GM10248 (cell line): ENCODE measurements around the gene ABL2.
A peak's percentile ranks its signal among the peaks of the same experiment; 100 is the strongest.
"Not testable (repeated sequence)": the region's sequence is repeated elsewhere in the genome, so short reads cannot be mapped to it uniquely, and the experiment has no call there.

Experiments used
- CTCF ChIA-PET: fragments of 300-600 bp; sonication (Branson Sonifier 250); formaldehyde crosslinking; extraction: SDS; loops from one replicate; lab custom pipeline; 2021; ENCODE audit warnings: antibody characterized with exemption; lab: Yijun Ruan, JAX
- POLR2A ChIA-PET: fragments of 350-650 bp; sonication (Branson Sonifier 250); formaldehyde crosslinking; extraction: SDS; loops from one replicate; lab custom pipeline; 2020; ENCODE audit warnings: antibody characterized with exemption; lab: Yijun Ruan, JAX
- DNase-seq: peaks from one replicate; pipeline ENCODE4 v3.0.0; 2012; ENCODE audit errors: extremely low spot score
- CTCF ChIP-seq: IDR thresholded peaks from 2 replicates; pipeline ENCODE4 v1.5.1; 2012; ENCODE audit warnings: mild to moderate bottlenecking, low read depth; ENCODE audit errors: extremely low read depth, missing control alignments, control extremely low read depth

Gene ABL2

DNA sequence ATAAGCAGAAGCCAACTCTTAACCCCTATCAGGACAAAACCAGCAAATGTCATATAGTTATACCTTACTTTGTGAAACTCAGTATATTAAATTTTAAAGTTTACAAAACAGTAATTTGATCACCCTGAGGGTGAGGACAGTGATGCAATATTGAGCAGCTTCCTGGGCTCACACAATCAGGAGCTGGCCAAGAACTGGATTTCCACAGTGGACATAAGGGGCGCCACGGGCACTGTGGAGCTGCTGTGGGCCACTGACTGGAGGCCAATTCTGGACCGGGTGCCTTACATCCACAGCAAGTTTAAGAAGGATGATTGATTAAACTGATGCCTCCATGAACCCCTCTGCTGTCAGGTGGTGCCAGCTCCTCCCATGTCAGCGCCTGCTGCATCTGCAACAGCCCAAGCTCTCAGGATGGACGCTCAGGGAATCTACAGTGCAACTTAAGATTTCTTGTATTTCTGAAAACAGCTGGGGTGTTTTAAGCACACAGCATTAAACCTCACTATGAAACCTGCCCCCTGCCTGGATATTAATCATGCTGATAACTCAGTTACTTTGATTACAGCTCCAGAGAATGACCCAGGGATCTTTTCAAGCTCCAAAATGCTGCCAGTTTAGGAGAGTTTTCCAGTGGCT, 91.7 kb downstream of the ABL2 start:
- TF ChIP-seq CTCF, result no peak
- CTCF ChIA-PET, result interaction anchor here (0.6 to 1.4 kb wide), 4 partner anchors 12 to 81 kb away, joined by 3 to 4 read pairs (median 4); no protein-coding TSS in a partner anchor
- no peak for DNase-seq
- POLR2A ChIA-PET, result no interaction called here

- CTCF ChIA-PET, POLR2A ChIA-PET, DNase-seq: not testable (repeated sequence)
Observed at GRCh38 chr1:179135707-179136106, 93.8 kb downstream of the ABL2 start.

DNA sequence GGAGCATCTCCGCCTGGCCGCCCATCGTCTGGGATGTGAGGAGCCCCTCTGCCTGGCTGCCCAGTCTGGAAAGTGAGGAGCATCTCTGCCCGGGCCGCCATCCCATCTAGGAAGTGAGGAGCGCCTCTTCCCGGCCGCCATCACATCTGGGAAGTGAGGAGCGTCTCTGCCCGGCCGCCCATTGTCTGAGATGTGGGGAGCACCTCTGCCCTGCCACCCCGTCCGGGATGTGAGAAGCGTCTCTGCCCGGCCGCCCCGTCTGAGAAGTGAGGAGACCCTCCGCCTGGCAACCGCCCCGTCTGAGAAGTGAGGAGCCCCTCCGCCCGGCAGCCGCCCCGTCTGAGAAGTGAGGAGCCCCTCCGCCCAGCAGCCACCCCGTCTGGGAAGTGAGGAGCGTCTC, 94.3 kb downstream of the ABL2 start:
- POLR2A ChIA-PET, DNase-seq, CTCF ChIA-PET: not testable (repeated sequence)

DNA sequence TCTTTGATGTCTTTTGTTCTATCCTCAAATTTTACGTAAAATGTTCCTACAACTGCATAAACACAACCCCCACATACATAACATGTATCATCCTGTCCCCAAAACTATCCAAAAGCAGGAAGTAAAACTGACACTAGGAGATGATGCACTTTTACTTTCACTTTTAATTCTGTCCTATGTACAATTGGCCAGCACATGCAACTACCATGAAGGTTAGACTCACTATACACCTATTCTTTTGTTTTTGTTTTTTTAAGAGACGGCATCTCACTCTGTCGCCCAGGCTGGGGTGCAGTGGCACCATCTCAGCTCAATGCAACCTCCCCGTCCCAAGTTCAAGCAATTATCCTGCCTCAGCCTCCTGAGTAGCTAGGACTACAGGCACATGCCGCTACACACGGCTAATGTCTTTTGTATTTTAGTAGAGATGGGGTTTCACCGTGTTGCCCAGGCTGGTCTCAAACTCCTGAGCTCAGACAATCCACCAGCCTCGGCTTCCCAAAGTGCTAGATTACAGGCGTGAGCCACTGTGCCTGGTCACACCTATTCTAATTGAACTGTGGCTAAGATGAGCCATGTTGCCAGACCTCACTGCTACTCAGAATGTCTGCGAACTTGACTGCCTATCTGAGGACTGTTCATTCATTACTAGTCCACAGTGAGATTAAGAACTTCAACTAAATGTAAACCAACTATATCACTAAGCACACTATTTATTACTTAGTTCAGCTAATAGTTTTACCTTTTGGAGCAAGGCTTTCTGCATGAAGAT, 99.6 kb downstream of the ABL2 start:
- ChIA-PET CTCF (interaction anchor here (1.1 to 3.9 kb wide), 2 partner anchors 9 to 80 kb away, joined by 3 to 21 read pairs; no protein-coding TSS in a partner anchor), POLR2A (no interaction called here)
- peak; percentile 75 for DNase-seq

DNA sequence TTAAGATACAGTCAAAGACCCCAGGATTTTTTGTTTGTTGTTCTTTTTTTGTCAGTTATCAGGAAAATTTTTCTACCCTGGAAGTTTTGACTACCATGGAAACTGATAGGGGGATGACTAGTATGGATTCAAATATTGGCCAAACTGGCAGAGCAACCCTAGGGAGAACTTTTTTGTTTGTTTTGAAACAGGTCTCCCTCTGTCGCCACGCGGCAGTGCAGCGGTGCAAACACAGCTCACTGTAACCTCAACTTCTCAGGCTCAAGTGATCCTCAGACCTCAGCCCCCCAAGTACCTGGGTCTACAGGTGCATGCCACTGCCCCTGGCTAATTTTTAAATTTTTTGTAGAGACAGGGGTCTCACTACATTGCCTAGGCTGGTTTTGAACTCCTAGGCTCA, 101.0 kb downstream of the ABL2 start:
- CTCF ChIA-PET, result interaction anchor here (3.9 kb wide), 1 partner anchor 7 kb away, joined by 21 read pairs; no protein-coding TSS in a partner anchor
- DNase-seq, result no peak
- POLR2A ChIA-PET, result no interaction called here
- no peak for TF ChIP-seq CTCF

More for the DNA sequence above, 99.6 kb downstream of the ABL2 start:
- no peak for TF ChIP-seq CTCF

GRCh38 chr1:179127163-179127895, 102.1 kb downstream of the ABL2 start:
- DNase-seq, result no peak
- CTCF ChIA-PET, result no interaction called here
- POLR2A ChIA-PET, result no interaction called here
- TF ChIP-seq CTCF, result no peak

GRCh38 chr1:179126338-179127060, 103.0 kb downstream of the ABL2 start:
- DNase-seq, result no peak
- POLR2A ChIA-PET, result no interaction called here
- TF ChIP-seq CTCF, result no peak
- CTCF ChIA-PET, result interaction anchor here (1.0 to 1.5 kb wide), 5 partner anchors 12 to 244 kb away, joined by 3 to 5 read pairs (median 4); partner anchors contain the start of gene SOAT1
